HTR-8/SVneo (cell line): ENCODE data around the gene GABRR3.
"Not testable (repeated sequence)": the region's sequence is repeated elsewhere in the genome, so short reads cannot be mapped to it uniquely, and the experiment has no call there.

Experiments used
- DNase-seq: peaks from one replicate; pipeline ENCODE4 v3.0.0; 2011; ENCODE audit warnings: low spot score, mixed read lengths; ENCODE audit not compliant: insufficient read length
- FAIRE-seq: peaks from 2 replicates; lab custom pipeline; 2011; peaks lifted over from hg19 to GRCh38; lab: Jason Lieb, UNC

GABRR3 gene

DNA sequence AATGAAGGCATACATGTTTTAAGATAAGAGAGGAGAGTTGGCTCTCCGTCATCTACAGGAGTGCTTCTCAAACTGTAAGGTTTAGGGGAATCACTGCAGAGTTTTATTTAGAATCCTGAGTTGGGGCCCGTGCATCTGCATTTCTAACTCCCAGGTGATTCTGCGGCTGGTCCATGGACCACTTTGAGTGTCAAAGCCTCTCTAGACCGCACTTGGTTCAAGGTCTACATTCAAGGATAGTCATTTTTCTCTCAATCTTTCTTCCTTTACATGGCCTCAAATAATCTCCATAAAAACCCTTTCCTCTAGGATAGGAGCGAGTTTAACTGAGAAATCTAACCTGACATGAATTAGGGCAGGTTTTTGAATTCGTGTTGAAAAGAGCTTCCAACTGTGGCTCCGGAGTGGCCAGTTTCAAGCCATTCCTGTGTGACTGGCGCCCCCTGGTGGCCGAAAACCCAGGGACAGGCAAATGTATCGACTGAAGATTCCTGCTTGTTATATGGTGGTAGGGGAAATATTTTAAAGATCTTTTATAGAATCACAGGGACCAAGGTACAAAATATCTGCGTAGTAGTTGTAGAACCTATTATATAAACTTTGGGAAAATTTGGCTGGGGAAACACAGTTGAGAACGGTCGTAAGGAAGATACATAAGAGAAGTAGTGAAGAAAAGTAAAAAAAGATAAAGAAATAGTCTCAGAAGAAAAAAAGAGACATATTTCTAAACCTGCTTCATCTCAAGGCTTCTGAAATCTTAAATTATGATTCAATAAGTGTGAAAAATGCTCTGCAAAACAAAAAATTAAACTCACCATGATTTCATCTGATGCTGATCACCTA lies 11.9 kb downstream of the GABRR3 start:
- DNase-seq, result peak; percentile 54
- FAIRE-seq, result no peak

DNA sequence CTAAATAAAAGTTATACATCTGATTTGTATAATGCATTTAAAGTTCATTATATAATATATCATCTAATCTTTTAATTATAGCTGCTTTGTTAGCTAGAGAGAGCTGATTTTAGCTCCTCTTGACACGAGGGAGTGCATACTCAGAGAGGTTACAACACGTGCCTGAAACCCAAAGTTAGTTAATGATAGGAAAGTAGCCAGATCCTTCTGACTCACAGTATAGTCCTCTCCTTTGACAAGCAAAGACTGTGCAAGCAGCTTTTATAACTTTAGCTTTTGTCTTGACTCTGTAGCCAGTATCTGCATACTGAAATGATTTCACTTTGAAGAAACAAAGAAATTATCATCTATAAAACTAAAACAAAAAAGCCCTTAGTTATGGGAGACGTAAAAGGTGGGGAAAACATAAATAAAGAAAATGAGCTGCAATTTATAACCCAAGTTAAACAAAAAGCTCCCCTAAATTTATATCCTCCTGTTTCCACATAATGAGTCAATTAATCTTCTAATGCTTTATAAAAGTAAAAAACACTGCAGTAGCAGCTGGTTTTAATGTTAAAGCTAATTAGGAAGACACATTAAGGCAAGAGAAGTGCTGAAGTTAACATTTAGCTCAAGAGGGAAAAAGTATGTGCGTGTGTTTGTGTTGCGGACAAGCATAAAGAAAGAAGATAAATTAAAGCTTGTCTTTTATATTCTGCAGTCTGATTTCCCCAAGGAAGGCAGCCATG lies 13.1 kb downstream of the GABRR3 start:
- DNase-seq (no peak), FAIRE-seq (no peak)

DNA sequence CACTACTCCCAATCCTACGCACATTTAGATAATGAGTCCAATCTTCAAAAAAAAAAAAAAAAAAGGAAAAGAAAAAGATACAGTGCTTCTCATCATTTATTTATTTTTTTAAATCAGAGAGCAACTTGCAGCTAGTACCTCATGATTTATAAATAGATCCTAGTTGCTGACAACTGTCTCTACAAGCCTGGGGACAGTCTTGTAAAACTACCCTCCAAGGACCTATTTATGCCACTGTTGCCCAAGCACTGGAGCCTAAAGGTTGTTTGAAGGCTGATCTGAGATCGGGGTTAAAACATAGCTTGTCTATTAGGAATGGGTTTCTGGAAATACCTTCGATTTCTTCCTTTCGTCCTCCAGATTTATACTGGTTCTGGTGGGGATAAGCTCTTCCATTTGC lies 14.7 kb downstream of the GABRR3 start:
- no peak for DNase-seq
- no peak for FAIRE-seq

DNA sequence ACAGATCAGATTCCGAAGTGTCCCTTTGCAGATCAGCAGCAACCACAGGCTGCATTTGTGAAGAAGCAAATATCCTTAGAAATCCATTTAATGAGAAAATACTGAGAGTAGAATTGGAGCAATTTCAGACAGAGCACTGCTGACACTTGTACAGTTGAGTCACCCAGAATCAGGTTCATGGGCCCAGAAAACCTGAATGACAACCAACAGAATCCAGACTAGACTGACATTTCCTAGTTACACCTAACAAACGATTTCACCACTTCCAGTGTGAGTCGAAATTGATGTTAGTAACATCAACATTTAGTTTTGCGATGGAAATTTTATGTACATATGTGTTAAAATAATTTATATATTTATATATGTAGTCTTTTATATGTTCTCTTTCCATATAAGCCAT lies 16.8 kb downstream of the GABRR3 start:
- FAIRE-seq (no peak), DNase-seq (no peak)

DNA sequence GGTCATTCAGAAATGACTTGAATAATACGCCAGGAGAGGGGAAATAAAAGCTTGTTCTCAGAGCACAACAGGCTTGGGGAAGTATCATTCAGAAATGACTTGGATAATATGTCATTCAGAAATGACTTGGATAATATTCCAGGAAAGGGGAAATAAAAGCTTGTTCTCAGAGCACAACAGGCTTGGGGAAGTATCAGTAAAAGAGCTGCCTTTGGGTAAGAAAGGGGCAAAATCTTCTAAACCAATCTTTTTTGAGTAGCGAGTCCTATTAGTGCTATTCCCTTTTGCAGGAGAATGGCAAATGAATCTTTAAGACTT lies 20.9 kb downstream of the GABRR3 start:
- no peak for DNase-seq
- FAIRE-seq, result no peak

DNA sequence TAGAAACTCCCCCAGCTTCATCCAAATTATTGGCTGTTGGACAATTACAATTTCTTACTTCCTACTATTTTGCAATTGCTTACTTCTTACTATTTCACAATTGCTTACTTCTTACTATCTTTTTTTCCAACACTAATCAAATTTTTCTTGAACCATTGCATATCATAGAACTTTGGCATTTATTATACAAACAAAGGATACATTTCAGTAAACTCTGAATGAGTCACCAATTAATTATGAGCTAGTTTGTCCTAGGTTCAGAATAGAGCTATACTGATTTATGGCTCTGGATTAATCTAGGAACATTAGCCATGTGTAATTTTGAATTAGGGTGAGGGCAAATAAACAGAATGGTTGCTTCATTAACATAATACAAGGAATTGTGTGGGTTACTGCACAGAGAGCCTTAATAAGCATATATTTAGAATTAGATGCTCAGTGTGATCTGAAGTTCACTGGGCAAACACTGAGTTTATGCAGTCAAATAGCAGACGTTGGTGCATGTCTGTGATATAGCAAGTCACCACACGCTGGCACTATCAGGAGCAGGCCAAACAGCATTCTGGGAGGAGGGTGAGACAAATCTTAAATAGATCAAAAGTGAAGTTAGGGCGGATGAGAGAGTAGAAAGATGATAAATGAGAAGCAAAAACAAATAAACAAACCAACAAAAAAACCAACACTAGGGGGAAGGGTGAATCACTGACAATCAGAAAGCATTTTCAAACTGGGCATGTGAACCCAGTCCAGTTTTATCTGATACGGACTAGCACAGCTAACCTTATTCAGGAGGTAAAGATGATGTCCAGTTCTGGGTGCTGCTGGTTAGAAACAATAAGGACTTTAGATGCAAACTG lies 21.5 kb downstream of the GABRR3 start:
- FAIRE-seq (no peak), DNase-seq (peak; percentile 10)

DNA sequence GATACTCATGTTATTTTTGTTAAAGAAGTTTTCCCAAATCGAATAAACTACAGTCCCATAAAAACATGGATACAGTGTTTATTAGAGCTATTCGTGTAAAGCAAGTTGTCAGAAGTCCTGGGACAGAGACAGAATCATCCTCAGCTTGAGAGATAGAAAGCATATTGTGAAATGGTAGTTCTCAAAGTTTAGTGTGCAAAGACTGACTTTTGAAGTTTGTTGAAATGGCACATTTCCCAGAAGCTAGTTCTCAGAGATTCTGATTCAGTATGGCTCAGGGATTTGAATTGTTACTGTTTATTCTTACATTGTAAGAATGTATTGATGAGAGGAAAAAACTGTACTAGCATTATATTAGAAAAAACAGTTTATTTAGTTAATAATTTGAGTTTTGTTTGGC lies 22.1 kb downstream of the GABRR3 start:
- no peak for DNase-seq
- FAIRE-seq, result no peak

DNA sequence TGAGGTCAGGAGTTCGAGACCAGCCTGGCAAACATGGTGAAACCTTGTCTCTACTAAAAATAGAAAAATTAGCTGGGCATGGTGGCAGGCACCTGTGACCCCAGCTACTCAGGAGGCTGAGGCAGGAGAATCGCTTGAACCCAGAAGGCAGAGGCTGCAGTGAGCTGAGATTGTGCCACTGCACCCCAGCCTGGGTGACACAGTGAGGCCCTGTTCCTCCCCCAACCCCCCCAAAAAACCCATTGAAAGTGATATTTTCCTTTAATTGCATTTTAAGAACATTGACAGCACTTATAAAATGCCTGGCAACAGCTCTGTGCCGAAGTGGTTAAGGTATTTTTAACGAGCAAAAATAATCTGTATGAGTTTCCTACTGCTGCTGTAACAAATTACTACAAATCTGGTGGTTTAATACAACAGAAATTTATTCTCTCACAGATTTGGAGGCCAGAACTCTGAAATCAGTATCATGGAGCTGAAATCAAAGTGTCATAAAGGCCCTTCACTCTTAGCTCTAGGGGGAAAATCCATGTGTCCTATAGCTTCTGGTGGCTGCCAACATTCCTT lies 24.1 kb downstream of the GABRR3 start:
- not testable (repeated sequence) for FAIRE-seq

DNA sequence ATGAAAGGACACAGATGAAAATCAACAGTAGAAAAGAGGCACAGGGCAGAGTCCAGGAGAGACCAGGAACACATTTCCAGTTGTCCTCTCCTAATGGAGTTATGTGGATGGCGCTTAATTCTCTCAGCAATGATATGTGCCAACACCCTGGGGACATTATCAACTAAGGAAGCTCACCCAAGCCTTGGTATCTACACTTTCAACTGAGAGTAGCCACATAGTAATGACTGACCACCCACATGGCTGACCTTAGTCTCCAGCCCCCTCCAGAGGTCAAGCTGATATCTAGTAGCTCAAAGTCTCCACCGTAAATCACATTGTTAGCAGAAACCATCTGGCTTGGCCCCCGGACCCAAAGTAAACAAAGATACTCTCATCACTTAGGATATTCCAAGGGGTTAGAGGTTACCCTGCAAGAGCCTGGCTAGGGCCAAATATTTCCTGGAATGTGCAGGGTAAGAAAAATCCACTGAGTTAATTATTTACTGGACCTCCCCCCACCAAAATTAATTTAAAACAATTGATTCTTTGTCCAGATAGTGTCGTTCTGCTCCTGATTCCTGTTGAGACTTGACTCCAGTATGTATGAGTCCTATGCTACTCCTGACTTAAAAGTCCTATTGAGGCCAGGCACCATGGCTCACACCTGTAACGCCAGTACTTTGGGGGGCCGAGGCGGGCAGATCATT lies 24.8 kb downstream of the GABRR3 start:
- DNase-seq, result no peak
- FAIRE-seq, result no peak

More for the DNA sequence above, 24.1 kb downstream of the GABRR3 start:
- not testable (repeated sequence) for DNase-seq

DNA sequence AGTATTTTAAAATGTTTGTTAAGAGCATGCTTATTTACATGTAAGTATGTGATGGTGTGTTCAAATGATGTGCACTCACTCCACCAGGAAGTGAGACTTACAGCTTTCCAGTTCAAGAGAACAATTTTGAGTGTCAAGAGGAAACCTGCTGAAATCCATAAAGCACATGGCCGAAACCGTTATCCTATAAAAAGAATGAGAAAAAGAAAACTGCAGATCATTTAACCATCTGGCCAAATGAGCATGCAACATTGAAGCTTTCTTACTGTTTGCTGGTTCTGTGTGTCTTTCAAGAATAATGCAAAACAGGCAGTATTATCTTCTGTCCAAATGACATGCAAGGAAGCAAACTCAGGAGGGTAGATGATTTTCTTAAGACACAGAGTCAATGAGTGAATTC lies 26.3 kb downstream of the GABRR3 start:
- DNase-seq, result no peak
- no peak for FAIRE-seq

DNA sequence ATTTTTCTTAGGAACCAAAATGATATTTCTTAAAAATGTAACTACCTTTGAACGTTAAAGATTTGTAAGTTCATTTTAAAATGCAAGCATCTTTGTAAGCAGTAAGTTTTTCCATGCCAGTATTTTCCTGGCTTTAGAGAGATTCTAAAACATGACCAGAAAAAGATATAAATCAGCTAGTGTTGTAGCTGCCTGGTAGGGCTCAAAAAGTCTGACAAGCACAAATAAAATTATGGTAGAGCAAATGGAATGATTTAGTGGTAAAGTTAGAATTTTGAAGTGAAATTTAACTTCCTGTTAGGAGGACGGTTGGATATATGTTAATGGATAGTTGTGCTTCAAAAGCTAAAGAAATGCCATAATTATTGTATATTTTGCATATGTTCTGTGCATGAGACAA lies 29.7 kb downstream of the GABRR3 start:
- FAIRE-seq (no peak), DNase-seq (no peak)

DNA sequence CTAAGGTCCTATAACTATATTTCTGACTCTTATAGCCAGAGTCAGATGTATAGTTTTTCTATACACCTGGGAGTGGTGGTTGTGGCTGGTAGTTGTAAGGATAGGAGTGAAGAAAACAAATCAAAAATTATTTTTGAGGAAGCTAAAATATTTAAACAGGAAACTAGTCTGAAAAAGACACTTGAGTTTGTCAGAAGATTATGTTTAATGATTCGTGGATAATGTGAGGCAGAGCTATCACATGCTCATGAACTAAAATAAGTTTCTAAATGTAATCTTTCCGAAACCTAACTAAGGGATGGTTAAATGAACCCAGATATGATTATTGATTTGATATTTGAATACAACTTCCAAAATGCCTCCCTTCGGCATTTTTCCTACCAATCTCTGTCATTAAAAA lies 30.4 kb downstream of the GABRR3 start:
- no peak for DNase-seq
- FAIRE-seq, result no peak

DNA sequence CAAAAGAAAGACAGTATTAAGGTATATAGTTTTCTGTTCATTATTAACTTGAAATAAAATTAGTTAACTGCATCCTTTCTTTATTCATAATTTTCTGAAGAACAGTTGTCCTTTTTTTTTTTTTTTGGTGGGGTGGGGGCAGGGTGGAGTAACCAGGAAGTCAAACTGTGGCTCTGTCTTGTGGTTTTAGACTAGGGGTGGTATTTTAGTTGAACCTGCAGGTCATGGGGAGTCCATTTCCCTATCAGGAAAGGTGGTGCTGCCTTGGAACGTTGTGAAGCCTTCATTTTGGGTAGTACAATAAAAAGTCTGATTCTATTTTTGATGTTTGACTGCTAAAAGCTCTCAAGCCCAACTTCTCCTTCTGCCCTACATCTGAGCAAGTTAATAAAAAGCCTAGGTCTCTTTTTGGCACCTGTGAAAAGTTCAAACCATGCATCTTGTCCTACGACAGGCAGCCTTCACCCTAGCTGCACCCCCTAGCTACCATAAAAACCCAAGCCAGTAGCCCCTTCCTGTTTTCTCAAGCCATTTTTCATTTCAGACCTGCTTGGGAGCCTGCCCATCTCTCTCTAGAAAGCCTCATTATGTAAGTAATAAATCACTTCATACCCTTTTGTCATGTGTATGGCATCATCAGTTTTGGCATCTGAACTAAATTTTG lies 31.7 kb downstream of the GABRR3 start:
- FAIRE-seq (no peak), DNase-seq (no peak)

DNA sequence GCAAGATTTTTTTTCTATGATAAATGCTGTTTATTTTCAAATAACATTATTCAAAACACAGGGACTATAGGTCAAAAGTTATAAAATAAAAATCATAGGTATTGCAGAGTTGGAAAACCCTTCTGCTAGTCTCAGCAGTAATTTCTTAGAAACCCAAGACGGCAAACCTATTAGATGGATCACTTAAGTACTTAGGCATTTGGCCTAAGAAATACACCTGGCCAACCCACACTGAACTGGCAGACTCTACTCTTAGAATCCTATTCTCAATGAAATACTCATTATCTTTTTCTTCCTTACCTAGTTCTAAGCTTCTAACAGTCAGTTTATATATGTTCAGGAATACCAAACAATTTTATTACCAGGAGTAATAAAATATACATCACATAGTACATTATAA lies 32.4 kb downstream of the GABRR3 start:
- DNase-seq (no peak), FAIRE-seq (no peak)

DNA sequence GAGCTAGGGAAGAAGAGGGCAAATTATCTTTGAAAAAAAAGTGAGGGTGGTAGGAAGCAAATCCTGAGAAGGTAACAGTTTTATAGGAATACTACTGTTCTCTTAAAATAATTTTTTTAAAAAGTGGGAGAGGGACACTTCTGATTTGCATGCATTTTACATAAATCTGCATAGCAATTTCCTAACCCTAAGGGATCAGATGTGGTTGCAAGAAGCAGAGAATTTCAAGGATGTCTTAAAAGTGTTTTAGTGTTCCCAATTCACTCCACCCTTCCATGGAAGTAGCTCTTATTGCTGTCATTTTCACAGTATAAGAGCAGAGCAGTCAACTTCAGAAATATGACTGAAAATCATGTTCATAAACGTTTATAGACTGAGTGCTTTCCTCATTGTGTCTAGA lies 35.1 kb downstream of the GABRR3 start:
- DNase-seq, result no peak
- FAIRE-seq, result no peak

DNA sequence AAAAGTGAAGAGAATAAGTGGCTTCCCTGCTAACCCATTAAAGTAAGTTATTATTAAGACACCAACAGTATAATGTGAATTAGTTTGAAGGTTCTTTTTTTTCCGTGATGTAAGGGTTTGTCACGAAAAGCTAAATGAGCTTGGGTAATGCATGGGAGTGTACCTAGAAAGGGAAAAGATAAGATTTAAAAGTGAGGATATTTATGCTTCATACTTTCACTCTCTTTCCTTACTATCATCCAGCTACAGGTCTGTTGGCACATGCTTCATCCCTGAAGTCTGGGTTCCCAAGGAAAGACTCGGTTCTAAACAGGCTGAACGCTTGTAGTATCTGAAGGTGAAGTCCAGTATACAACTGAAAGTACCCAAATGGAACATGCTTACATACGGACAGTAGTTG lies 36.0 kb downstream of the GABRR3 start:
- FAIRE-seq (no peak), DNase-seq (no peak)

DNA sequence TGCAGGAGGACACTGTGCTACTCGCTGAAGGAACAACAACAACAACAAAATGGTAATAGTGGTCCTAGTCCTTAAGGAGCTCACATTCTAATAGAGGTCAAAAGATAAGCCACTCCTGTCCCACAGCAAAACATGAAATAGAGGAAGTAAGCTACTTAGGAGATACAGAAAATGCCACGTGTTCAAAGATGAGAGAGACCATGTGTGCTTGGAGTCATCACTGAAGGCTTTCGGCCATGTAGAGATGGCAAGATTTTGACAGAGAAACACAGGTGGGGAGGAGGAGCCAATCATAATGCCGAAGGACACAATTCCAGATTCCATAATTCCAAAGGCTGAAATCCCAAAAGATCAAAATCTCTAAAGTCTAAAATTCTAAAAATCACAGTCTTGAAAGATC lies 38.1 kb downstream of the GABRR3 start:
- FAIRE-seq (no peak), DNase-seq (no peak)

DNA sequence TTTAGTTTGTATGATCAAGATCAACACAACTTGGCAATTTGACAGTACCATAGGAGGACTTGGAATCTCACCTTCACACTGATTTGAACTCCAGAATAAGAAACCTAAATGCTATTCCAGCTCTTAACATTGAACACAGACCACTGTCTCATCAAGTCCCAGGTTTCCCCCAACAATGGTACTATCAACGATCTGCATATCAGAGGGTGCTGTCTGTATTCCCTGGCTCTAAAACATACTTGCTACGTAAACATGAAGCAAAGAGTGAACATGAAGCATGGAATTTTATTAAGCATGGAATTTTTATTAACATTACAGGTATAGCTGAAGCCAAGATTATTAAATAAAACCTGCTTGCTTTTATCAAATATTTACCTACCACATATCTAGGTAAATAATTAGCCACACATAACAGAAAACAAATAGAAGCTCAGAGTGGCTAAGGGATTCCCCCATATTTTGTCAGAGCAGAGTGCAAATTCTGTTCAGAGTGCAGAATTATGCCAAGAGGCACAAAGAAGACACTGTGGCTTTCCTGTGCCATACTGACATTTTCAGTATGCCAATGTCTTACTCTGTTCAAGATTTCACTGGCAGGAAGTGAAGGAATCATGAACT lies 40.7 kb downstream of the GABRR3 start:
- FAIRE-seq, result no peak
- DNase-seq, result no peak

DNA sequence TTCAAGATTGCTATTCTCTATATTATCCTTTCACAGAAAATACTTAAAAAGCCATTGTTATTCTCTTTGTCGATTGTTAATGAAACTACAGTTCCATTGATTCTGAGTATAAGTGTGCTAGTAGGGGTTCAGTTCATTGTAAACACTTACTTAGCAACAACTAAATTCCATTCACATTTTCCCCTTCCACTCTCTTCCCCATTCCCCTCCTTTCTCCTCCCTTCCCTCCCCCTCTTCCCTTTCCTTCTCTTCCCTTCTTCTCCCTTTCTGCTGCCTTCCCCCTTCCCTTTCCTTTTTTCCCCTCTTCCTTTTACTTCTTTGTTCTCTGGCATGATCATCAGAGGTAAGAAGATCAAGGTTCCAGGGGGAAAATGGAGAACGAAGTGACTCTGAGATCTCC lies 41.6 kb downstream of the GABRR3 start:
- FAIRE-seq (no peak), DNase-seq (no peak)
